ENCODE results near the gene FGFR2.

The FGFR2 gene

GRCh38 chr10:121598263-121599249 is at the start of gene FGFR2:
FGFR2 (minus strand) TSS chr10:121598444; CDS start chr10:121593817, 4,627 bp downstream.
- DNase-seq (ENCODE audit: low spot score): no peak

- no peak for DNase-seq (ENCODE audit: low spot score)
Observed at GRCh38 chr10:121647401-121647800, 49.2 kb upstream of the FGFR2 start.

GRCh38 chr10:121645696-121646095 is 47.5 kb upstream of the FGFR2 start:
- no peak for DNase-seq (ENCODE audit: low spot score)

- no peak for DNase-seq (ENCODE audit: low spot score)
Observed at GRCh38 chr10:121644501-121644900, 46.3 kb upstream of the FGFR2 start.

GRCh38 chr10:121640266-121640665 is 42.0 kb upstream of the FGFR2 start:
- DNase-seq (ENCODE audit: low spot score): no peak

GRCh38 chr10:121639416-121639815 is 41.2 kb upstream of the FGFR2 start:
- no peak for DNase-seq (ENCODE audit: low spot score)

GRCh38 chr10:121637437-121637836 is 39.2 kb upstream of the FGFR2 start:
- no peak for DNase-seq (ENCODE audit: low spot score)

GRCh38 chr10:121633056-121633455 is 34.8 kb upstream of the FGFR2 start:
- no peak for DNase-seq (ENCODE audit: low spot score)

- DNase-seq (ENCODE audit: low spot score): no peak
Observed at GRCh38 chr10:121631365-121632029, 33.3 kb upstream of the FGFR2 start.

GRCh38 chr10:121628859-121629258 is 30.6 kb upstream of the FGFR2 start:
- no peak for DNase-seq (ENCODE audit: low spot score)

GRCh38 chr10:121627876-121628581 is 29.8 kb upstream of the FGFR2 start:
- DNase-seq (ENCODE audit: low spot score): no peak

GRCh38 chr10:121624836-121625486 is 26.7 kb upstream of the FGFR2 start:
- DNase-seq (ENCODE audit: low spot score): no peak

GRCh38 chr10:121618906-121619305 is 20.7 kb upstream of the FGFR2 start:
- DNase-seq (ENCODE audit: low spot score): no peak

GRCh38 chr10:121617176-121617575 is 18.9 kb upstream of the FGFR2 start:
- DNase-seq (ENCODE audit: low spot score): no peak

- DNase-seq (ENCODE audit: low spot score): no peak
Observed at GRCh38 chr10:121616291-121616690, 18.0 kb upstream of the FGFR2 start.

GRCh38 chr10:121615836-121616235 is 17.6 kb upstream of the FGFR2 start:
- DNase-seq (ENCODE audit: low spot score): no peak

- DNase-seq (ENCODE audit: low spot score): no peak
Observed at GRCh38 chr10:121615435-121615793, 17.2 kb upstream of the FGFR2 start.

- DNase-seq (ENCODE audit: low spot score): no peak
Observed at GRCh38 chr10:121614613-121615434, 16.6 kb upstream of the FGFR2 start.

GRCh38 chr10:121613456-121613855 is 15.2 kb upstream of the FGFR2 start:
- DNase-seq (ENCODE audit: low spot score): no peak

- DNase-seq (ENCODE audit: low spot score): no peak
Observed at GRCh38 chr10:121611393-121612159, 13.3 kb upstream of the FGFR2 start.

Measured in CD4-positive, alpha-beta T cell treated with Interleukin-6 at 100 ng/mL for 8 hours (primary cell).